ENCODE measurements around the gene HCK. TPM values are rescaled to one million over a fixed set of nuclear protein-coding genes. Genes with fewer than 3 reads are reported as not detected.

The HCK gene
- total RNA-seq, 1 donor from 2014 or later, result not detected

DNA sequence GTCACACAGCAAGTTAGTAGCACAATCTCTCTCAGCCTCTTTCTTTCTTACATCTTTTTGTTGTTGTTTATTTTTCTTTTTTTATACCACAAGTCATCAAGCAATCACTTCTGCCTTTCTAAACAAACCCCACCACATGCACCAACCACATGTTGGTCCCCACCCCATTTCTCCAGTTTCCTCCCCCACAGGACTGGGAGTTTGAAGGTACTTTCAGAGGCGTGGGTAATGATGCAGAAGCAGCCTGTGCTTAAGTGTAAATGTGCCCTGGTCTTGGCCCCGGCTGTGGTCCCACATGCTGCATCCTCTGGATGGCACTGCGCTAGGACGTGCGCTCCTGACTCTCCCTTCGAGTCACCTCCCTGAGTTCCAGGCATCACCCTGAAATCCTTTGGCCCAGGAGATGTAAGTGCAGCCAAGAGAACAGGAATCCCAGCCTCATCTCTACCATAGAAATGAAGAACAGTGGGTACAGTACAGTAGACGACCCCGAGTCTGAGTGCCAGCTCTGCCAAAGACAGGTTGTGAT, 5.7 kb downstream of the HCK start:
- intact Hi-C loops (cut with micrococcal nuclease), result no loop called here

DNA sequence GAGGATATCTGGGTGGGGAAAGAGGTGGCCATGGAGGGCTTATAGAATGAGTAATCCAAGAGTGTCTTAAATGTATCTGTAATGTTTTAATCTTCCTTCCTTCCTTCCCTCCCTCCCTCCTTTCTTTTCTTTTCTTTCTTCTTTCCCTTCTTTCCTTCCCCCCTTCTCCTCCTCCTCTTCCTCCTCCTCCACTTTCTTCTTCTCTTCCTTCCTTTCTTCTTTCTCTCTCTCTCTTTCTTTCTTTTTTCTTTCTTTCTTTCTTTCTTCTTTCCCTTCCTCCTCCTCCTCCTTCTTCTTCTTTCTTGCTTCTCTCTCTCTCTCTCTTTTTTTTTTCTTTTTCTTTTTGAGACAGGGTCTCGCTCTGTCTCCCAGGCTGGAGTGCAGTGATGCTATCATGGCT, 7.1 kb downstream of the HCK start:
- intact Hi-C loops (cut with micrococcal nuclease), result no loop called here

DNA sequence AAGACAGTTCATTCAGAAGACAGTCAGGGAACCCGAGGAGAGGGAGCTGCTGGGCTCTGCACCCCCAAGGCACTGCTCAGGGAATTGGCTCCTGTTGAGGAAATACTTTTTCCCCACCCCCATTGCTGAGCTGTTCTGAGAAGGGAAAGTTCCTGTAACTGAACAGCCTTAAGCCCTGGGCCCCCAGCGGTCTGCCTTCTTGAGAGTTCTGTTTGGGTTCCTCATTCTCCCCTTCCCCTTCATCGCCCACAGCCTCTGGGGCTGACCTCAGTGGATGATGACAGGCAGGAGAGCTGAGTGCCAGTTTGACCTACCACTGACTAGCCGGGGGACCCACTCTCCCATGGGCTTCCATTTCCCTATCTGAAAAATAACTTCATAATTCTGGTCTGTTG, 10.7 kb downstream of the HCK start:
- intact Hi-C loops (cut with micrococcal nuclease), result no loop called here

GRCh38 chr20:32063695-32064094, 11.7 kb downstream of the HCK start:
- intact Hi-C loops (cut with micrococcal nuclease), result no loop called here

GRCh38 chr20:32064667-32065066, 12.6 kb downstream of the HCK start:
- intact Hi-C loops (cut with micrococcal nuclease), result no loop called here

- intact Hi-C loops (cut with micrococcal nuclease), result no loop called here
These were observed 15.3 kb downstream of the HCK start for GRCh38 chr20:32067234-32067821.

DNA sequence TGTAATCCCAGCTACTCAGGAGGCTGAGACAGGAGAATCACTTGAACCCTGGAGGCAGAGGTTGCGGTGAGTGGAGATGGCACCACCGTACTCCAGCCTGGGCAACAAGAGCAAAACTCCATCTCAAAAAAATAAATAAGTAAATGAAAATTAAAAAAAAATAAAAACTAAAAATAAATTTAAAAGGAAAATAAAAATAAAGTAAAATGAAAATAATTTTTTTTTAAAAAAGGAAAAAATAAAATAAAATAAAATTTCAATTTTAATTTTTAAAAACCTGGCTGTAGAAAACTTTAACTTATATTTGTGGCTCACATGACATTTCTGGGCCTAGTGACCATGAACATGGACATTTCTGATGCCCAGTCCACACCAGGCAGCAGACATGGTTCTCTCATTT, 16.1 kb downstream of the HCK start:
- intact Hi-C loops (cut with micrococcal nuclease), result no loop called here

GRCh38 chr20:32069711-32070110, 17.7 kb downstream of the HCK start:
- intact Hi-C loops (cut with micrococcal nuclease), result no loop called here

GRCh38 chr20:32070282-32070681, 18.2 kb downstream of the HCK start:
- intact Hi-C loops (cut with micrococcal nuclease), result no loop called here

DNA sequence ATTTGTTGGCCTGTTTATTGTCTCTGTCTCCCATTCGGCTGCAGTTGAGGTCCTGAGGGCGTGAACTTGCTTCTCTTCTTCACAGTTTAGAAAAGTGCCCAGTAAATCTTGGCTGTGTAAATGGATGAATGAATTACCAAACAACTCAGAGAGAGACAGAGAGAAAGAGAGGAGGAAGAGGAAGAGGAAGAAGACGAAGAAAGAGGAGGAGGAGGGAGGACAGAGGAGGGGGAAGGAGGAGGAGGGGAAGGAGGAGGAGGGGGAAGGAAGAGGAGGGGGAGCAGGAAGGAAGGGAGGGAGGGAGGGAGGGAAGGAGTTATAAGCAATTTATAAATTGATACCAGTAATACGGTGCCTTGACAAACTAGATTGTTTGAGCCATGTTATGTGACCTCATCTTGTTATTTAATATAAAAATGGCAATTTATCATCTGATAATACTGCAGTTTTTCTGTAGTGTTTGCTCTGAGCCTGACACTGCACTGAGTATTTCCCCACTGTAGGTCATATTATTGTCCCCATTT, 18.7 kb downstream of the HCK start:
- intact Hi-C loops (cut with micrococcal nuclease), result no loop called here

DNA sequence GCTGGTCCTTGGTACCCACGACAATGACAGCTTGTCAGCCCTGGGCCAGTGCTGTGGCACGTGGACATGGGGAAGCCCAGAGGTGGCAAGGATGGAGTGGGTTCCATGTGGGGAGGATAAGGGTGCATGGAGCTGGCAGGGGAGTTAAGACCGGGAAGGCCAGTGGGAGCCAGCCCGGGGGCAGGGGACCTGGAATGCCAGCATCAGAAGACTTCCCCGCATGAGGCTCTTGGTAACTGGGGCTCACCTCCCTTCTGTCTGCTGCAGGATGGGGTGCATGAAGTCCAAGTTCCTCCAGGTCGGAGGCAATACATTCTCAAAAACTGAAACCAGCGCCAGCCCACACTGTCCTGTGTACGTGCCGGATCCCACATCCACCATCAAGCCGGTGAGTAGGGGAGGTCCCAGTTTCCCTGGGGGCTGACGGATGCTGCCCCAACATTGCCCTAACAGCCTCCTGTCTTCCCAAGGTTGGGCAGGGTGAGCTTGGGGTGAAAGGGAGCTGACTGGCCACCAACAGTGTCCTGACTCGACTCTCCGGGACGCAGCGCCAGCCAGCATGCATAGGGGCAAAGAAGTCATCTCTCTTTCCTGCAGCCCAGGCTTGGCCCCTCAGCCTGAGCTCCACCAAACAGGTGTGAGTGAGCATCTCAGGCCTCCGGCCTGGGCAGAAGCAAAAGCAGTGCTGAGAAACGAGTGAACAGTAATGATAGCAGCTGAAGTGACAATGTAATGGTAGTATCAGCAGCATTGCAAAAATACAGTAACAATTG, 19.5 kb downstream of the HCK start:
- intact Hi-C loops (cut with micrococcal nuclease), result no loop called here

- intact Hi-C loops (cut with micrococcal nuclease), result no loop called here
These were observed 20.2 kb downstream of the HCK start for GRCh38 chr20:32072168-32072750.

- intact Hi-C loops (cut with micrococcal nuclease), result no loop called here
These were observed 23.5 kb downstream of the HCK start for GRCh38 chr20:32075534-32075933.

- intact Hi-C loops (cut with micrococcal nuclease), result no loop called here
These were observed 25.1 kb downstream of the HCK start for GRCh38 chr20:32077190-32077589.

- intact Hi-C loops (cut with micrococcal nuclease), result no loop called here
These were observed 26.3 kb downstream of the HCK start for GRCh38 chr20:32078322-32078721.

DNA sequence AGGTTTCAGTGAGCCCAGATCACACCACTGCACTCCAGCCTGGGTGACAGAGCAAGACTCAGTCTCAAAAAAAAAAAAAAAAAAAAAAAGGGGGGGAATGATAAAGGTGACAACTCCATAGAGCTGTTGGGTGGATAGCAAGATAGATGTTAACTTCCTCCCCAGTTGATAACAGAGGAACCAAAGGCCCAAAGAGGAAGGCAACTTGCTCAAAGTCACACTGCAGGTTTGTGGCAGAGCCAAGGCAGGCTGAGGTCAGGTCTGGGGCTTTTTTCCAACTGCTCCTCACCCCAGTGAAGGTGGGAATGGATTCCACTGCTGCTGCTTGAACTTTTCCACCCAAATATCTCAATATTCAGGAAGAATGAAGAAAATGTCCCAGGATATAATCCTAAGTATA, 26.7 kb downstream of the HCK start:
- intact Hi-C loops (cut with micrococcal nuclease), result no loop called here

DNA sequence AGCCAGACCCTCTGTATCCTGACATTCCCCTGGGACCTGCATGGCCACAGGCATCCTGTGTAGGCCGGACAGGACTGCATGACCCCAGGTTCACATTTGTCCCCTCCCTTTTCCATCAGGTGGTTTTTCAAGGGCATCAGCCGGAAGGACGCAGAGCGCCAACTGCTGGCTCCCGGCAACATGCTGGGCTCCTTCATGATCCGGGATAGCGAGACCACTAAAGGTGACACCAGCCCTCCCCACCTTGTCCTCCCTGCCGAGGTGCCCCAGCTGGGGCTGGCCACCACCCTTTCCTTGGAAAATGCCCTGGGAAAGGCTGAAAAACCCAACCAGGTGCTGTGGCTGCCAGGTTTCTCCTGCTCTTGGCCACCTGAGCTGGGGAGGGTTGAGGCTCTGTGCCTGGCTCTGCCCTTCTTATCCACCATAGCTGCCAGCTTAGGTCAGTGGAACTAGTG, 27.6 kb downstream of the HCK start:
- intact Hi-C loops (cut with micrococcal nuclease), result no loop called here

DNA sequence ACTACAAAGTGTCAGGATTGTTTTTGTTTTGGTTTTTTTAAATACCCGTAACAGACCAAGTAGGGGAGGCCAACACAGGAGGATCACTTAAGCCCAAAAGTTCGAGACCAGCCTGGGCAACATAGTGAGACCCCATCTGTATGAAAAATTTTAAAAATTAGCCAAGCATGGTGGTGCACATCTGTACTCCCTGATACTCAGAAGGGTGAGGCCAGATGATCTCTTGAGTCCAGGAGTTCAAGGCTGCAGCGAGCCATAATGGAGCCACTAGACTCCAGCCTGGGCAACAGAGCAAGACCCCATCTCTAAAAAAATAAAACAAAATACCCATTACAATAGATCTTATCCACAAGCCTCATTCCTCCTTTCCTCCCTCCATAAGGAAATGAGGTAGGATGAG, 28.7 kb downstream of the HCK start:
- intact Hi-C loops (cut with micrococcal nuclease), result no loop called here

GRCh38 chr20:32083469-32083868, 31.4 kb downstream of the HCK start:
- intact Hi-C loops (cut with micrococcal nuclease), result no loop called here

GRCh38 chr20:32087070-32087469, 35.0 kb downstream of the HCK start:
- intact Hi-C loops (cut with micrococcal nuclease), result no loop called here

DNA sequence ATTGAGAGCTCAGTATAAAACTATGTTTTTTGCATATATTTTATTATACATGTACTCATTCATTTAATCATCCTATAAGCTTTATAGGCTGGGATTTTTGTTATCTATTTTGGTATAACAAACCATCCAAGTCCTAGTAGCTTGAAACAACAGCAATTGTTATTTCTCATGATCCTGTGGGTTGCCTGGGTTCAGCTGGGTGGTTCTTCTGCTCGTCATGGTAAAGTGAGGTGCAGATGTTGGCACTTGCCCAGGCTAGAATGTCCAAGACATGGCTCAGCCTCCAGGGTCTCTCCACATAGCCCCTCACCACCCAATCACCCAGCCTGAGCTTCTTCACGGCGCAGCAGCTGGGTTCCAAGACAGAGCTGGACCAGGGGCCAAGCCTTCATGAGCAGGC, 36.7 kb downstream of the HCK start:
- intact Hi-C loops (cut with micrococcal nuclease), result no loop called here

GRCh38 chr20:32089637-32090362, 37.8 kb downstream of the HCK start:
- intact Hi-C loops (cut with micrococcal nuclease), result no loop called here

Measured in T-helper 2 cell treated with Interferon-gamma antibody and Interleukin-4, amounts not matched to agents 100 ng/mL and 5 ng/mL, for 36 hours (primary cell).